ENCODE measurements around the gene WNT3A.

The WNT3A gene

DNA sequence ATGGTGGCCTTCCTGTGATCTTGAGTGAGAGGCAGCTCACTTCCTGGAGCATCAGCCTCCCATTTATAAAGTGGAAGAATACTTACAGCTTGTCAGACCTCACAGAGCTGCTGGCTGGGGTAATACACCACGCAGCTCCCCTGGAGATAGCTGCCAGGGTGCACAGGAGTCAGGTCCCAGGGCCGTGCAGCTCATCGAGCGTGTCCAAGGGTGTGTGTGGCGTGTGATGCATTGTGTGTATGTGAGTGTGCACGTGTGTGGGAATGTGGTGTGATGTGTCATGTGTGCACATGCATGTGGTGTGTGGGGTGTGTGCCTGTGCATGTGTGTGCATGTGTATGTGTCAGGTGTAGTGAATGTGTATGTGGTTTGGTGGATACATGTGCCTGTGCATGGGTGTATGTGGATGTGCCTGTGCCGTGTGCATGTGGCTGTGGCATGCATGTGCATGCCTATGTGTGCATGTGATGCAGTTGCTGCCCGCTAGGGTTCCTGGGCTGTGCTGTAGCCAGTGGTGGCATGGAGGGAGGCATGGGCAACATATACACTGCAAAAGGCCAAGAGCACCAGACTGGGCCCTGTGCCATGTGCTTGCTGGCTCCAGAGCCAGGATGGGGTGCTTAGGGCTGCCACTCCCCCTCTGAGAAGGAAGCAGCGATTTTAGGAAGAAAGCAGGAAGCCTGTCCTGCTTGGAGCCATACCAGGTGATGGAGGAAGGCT, 24.6 kb downstream of the WNT3A start:
- H3K9me3 Mint-ChIP-seq, result no peaks in the 10 kb centered on the region
- H3K27ac Mint-ChIP-seq, result no peak overlapping the region
- peaks cover 33% of the 10 kb centered on the region for H3K27me3 Mint-ChIP-seq
- no peaks in the 10 kb centered on the region for H3K4me1 Mint-ChIP-seq (ENCODE audit: low read depth)
- H3K4me3 Mint-ChIP-seq, result no peak overlapping the region
- H3K36me3 Mint-ChIP-seq (ENCODE audit: low read depth), result no peaks in the 10 kb centered on the region

- Mint-ChIP-seq H3K36me3 (ENCODE audit: low read depth) (no peaks in the 10 kb centered on the region), H3K4me3 (no peak overlapping the region)
Observed at GRCh38 chr1:228032041-228032440, 25.2 kb downstream of the WNT3A start.

DNA sequence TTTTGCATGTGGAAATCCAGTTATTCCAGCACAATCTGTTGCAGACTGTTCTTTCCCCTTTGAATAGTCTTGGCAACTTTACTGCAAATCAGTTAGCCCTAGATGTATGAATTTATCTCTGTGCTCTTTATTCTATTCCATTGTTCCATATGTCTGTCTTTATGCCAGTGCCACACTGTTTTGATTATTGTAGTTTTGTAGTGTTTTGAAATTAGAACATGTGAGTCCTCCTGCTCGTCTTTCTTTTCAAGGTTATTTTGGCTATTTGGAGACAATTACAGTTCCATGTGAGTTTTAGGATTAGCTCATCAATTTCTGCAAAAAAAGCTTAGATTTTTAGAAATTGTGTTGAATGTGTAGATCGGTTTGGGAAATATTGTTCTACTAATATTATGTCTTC, 26.6 kb downstream of the WNT3A start:
- H3K27me3 Mint-ChIP-seq, result peaks cover 31% of the 10 kb centered on the region
- H3K36me3 Mint-ChIP-seq (ENCODE audit: low read depth), result no peaks in the 10 kb centered on the region
- no peak overlapping the region for H3K4me3 Mint-ChIP-seq
- no peaks in the 10 kb centered on the region for H3K4me1 Mint-ChIP-seq (ENCODE audit: low read depth)
- H3K27ac Mint-ChIP-seq, result no peak overlapping the region
- H3K9me3 Mint-ChIP-seq, result no peaks in the 10 kb centered on the region

More at GRCh38 chr1:228032041-228032440, 25.2 kb downstream of the WNT3A start:
- Mint-ChIP-seq H3K27ac (no peak overlapping the region), H3K4me1 (ENCODE audit: low read depth) (no peaks in the 10 kb centered on the region), H3K27me3 (peaks cover 35% of the 10 kb centered on the region), H3K9me3 (no peaks in the 10 kb centered on the region)

GRCh38 chr1:228034954-228035837, 28.4 kb downstream of the WNT3A start:
- Mint-ChIP-seq H3K4me3 (no peak overlapping the region), H3K27me3 (peaks cover 41% of the 10 kb centered on the region)

GRCh38 chr1:228035844-228036243, 29.0 kb downstream of the WNT3A start:
- Mint-ChIP-seq H3K9me3 (no peaks in the 10 kb centered on the region), H3K27me3 (peaks cover 45% of the 10 kb centered on the region), H3K4me1 (ENCODE audit: low read depth) (no peaks in the 10 kb centered on the region), H3K4me3 (no peak overlapping the region), H3K36me3 (ENCODE audit: low read depth) (no peaks in the 10 kb centered on the region), H3K27ac (no peak overlapping the region)

More at GRCh38 chr1:228034954-228035837, 28.4 kb downstream of the WNT3A start:
- Mint-ChIP-seq H3K9me3 (no peaks in the 10 kb centered on the region), H3K4me1 (ENCODE audit: low read depth) (no peaks in the 10 kb centered on the region), H3K27ac (no peak overlapping the region), H3K36me3 (ENCODE audit: low read depth) (no peaks in the 10 kb centered on the region)

- Mint-ChIP-seq H3K36me3 (ENCODE audit: low read depth) (no peaks in the 10 kb centered on the region), H3K9me3 (no peaks in the 10 kb centered on the region), H3K27me3 (peaks cover 38% of the 10 kb centered on the region), H3K27ac (no peak overlapping the region), H3K4me3 (no peak overlapping the region), H3K4me1 (ENCODE audit: low read depth) (no peaks in the 10 kb centered on the region)
Observed at GRCh38 chr1:228036701-228037231, 30.0 kb downstream of the WNT3A start.

DNA sequence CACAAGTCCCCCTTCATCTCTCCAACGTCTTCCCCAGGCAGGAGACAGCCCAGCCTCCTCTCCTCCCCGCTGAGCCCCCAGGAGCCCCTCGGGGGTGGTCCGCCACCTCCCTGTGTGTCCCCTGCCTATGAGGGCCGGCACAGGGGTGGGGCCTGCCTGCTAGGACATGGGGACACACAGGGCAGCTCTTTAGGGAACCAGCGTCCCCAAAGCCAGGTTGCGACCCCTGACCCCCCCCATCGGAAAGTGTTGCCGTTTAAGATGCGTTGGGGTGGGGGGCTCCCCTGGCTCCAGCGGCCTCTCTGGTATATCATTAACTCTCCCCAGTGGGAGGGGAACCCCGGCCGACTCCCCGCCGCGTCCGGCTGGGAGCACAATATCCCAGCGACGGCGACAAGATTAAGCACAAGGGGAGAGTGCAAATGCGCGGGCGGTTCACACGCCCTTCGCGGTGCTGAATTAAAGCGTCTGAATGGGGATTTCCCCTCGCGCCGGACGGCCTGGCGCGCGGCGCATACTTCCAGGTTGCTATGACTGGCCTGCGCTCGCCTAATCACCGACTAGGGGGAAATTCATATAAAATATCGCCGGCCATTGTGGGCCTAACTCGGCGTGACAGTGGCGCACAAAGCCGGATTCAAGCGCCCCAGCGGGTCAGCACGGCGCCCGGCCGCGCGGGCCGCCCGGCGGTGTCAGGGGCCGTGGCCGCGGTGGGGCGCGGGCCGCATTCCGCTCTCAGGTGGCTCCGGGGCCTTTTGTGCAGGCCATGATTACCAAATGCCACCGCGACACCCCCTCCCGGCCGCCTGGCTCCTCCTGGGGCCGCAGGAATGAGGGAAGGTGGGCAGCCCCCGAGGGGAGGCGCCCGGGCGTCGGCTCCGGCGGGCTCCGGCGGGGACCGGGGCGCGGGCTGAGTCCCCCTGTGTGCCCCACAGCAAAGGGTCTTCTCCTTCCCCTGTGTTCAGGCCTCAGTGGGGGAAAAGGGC, 30.9 kb downstream of the WNT3A start:
- Mint-ChIP-seq H3K9me3 (no peaks in the 10 kb centered on the region), H3K4me1 (ENCODE audit: low read depth) (no peaks in the 10 kb centered on the region), H3K4me3 (no peak overlapping the region), H3K27ac (no peak overlapping the region), H3K36me3 (ENCODE audit: low read depth) (no peaks in the 10 kb centered on the region), H3K27me3 (peaks cover 36% of the 10 kb centered on the region)

DNA sequence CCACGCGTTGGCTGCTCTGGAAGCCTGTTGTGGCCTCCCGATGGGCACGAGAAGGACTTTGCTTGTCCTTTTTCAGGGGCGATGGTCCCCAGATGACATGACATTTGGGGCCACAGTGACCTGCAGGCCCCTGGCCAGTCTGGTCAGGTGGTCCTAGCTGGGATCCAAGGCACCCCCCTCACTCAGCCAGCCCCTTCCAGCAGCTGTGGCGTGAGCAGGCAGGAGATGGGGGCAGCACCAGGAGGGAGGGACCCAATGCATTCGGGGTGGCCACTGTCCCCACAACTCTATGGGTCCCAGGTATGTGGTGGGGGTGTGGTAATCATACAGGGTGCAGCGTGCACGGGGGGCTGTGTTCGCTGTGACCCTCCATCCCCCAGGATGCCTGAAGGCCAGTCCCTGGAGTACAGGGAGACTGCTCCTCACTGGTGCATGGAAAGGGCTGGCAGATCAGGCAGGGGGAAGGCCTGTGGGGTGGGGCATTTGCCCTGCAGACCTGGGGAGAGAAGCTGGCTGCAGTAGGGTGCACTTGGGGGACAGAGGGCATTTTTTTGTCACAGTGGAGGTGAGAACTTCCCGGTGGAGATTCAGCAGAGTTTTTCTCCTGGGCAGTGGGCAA, 31.7 kb downstream of the WNT3A start:
- Mint-ChIP-seq H3K36me3 (ENCODE audit: low read depth) (no peaks in the 10 kb centered on the region), H3K4me1 (ENCODE audit: low read depth) (no peaks in the 10 kb centered on the region), H3K9me3 (no peaks in the 10 kb centered on the region), H3K27me3 (peaks cover 28% of the 10 kb centered on the region), H3K4me3 (no peak overlapping the region), H3K27ac (no peak overlapping the region)

GRCh38 chr1:228039006-228039903, 32.5 kb downstream of the WNT3A start:
- no peak overlapping the region for H3K4me3 Mint-ChIP-seq
- no peaks in the 10 kb centered on the region for H3K9me3 Mint-ChIP-seq
- H3K4me1 Mint-ChIP-seq (ENCODE audit: low read depth), result no peaks in the 10 kb centered on the region
- no peaks in the 10 kb centered on the region for H3K36me3 Mint-ChIP-seq (ENCODE audit: low read depth)
- H3K27me3 Mint-ChIP-seq, result peaks cover 25% of the 10 kb centered on the region
- H3K27ac Mint-ChIP-seq, result no peak overlapping the region

DNA sequence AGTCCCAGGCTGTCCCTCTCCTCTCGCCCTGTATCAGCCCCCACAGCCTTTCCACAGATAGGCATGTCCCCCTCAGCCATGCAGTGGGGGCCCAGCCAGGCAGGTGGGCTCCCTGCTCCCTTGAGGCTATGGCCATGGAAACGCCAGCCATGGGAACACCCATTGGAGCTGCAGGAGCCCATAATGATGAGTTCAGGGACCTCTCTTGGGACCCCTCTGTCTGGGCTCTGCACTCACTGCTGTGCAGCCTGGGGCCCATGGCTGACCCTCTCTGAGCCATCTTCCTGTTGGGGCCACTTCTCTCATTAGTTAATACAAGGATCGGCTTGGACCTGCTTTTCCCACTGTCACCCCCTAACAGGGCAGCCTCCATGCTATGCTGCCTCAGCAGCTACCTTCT, 33.2 kb downstream of the WNT3A start:
- Mint-ChIP-seq H3K4me3 (no peak overlapping the region), H3K9me3 (no peaks in the 10 kb centered on the region), H3K4me1 (ENCODE audit: low read depth) (no peaks in the 10 kb centered on the region), H3K27me3 (peaks cover 23% of the 10 kb centered on the region), H3K27ac (no peak overlapping the region), H3K36me3 (ENCODE audit: low read depth) (no peaks in the 10 kb centered on the region)

DNA sequence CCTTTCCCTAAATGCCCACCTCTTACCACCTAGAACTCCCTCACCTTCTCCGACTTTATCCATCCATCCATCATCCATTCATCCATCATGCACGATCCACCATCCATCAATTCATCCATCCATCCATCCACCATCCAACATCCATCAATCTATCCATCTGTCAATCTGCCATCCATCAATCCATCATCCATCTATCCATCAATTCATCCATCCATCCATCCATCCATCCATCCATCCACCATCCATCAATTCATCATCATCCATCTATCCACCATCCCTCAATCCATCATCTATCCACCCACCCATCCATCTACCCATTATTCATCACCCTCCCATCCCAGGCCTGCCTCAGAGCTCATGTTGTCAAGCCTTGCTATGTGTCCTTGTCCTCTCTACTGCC, 34.5 kb downstream of the WNT3A start:
- Mint-ChIP-seq H3K4me1 (ENCODE audit: low read depth) (no peaks in the 10 kb centered on the region), H3K27me3 (peaks cover 23% of the 10 kb centered on the region), H3K9me3 (no peaks in the 10 kb centered on the region), H3K4me3 (no peak overlapping the region), H3K27ac (no peak overlapping the region), H3K36me3 (ENCODE audit: low read depth) (no peaks in the 10 kb centered on the region)

DNA sequence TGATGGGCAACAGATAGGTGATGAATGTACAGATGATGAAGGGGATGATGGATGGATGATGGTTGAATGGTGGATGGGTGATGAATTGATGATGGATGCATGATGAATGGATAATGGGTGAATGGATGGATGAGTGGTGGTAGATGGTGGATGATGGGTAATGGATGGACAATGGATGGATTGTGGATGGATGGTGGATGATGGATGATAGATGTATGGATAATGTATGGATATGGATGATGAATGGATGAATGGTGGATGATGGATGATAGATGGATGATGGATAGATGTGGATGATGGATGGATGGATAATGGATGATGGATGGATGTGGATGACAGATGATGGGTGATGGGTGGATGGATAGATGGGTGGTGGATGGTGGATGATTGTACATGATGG, 35.7 kb downstream of the WNT3A start:
- H3K4me1 Mint-ChIP-seq (ENCODE audit: low read depth), result no peaks in the 10 kb centered on the region
- peaks cover 17% of the 10 kb centered on the region for H3K27me3 Mint-ChIP-seq
- no peaks in the 10 kb centered on the region for H3K9me3 Mint-ChIP-seq
- H3K4me3 Mint-ChIP-seq, result no peak overlapping the region
- no peaks in the 10 kb centered on the region for H3K36me3 Mint-ChIP-seq (ENCODE audit: low read depth)
- H3K27ac Mint-ChIP-seq, result no peak overlapping the region

DNA sequence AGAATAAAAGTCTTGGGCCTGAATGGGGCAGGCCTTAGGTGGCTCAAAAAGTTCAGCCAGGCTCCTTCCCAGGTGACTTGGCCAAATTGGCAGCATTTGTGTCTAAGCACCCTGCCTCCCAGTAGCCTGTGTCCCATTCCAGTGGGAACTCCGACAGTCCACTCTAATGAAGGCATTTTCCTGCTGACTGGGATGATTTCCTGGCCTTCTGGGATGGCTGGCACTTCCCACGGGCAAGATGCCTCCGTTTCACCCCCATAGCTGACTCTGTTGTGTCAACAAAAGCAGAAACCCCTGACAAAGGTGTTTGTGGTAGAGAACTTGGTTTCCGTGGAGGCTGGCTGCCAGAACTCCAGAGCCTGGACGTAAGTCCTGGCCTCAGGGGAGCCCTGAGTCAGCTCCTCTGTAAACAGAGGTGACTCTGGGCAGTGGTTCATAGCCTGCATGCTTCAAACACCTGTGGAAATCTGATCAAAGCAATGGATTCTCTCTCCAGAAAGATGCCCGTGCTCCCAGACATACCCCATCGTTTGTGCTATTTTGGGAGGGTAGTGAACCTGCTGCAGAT, 36.6 kb downstream of the WNT3A start:
- Mint-ChIP-seq H3K27ac (no peak overlapping the region), H3K4me1 (ENCODE audit: low read depth) (no peaks in the 10 kb centered on the region), H3K36me3 (ENCODE audit: low read depth) (no peaks in the 10 kb centered on the region), H3K9me3 (no peaks in the 10 kb centered on the region), H3K4me3 (no peak overlapping the region), H3K27me3 (peaks cover 14% of the 10 kb centered on the region)

All from stimulated activated naive CD8-positive, alpha-beta T cell treated with anti-CD3 and anti-CD28 coated beads, Interleukin-15, Interleukin-2, amounts not matched to agents 100 ng/mL and 50 ng/mL, for 24 hours (primary cell).